NT2/D1 (cell line): Measurements from ENCODE around the gene CXCR6.

ENCODE experiments used
- DNase-seq: peaks from one replicate; pipeline ENCODE4 v3.0.0-alpha.2; 2011; ENCODE audit warnings: low read depth, low spot score
- H3K27me3 ChIP-seq: 2 replicates; pipeline ENCODE4 v1.6.0; 2011; ENCODE audit warnings: mild to moderate bottlenecking; ENCODE audit not compliant: insufficient read length, insufficient read depth
- H3K36me3 ChIP-seq: 2 replicates; pipeline ENCODE4 v1.6.1; 2011; ENCODE audit warnings: mild to moderate bottlenecking, low read length, mixed read lengths; ENCODE audit not compliant: insufficient read depth, insufficient read length
- H3K4me1 ChIP-seq: 2 replicates; pipeline ENCODE4 v1.5.1; 2011; ENCODE audit not compliant: insufficient read depth, insufficient read length
- H3K4me3 ChIP-seq: 2 replicates; pipeline ENCODE4 v1.5.1; 2011; ENCODE audit warnings: low read depth; ENCODE audit not compliant: insufficient read length
- H3K9ac ChIP-seq: 2 replicates; pipeline ENCODE4 v1.6.0; 2011; ENCODE audit warnings: low read depth; ENCODE audit not compliant: insufficient read length
- H3K9me3 ChIP-seq: 2 replicates; pipeline ENCODE4 v1.5.1; 2011; ENCODE audit warnings: mild to moderate bottlenecking, low read length; ENCODE audit not compliant: insufficient read depth
- SUZ12 ChIP-seq: IDR thresholded peaks from 2 replicates; pipeline ENCODE4 v1.6.1; 2011; ENCODE audit not compliant: insufficient read length, insufficient read depth; ENCODE audit errors: extremely low read depth
- YY1 ChIP-seq: IDR thresholded peaks from 2 replicates; pipeline ENCODE4 v1.6.1; 2011; ENCODE audit not compliant: insufficient read length, insufficient read depth
- ZNF274 ChIP-seq: IDR thresholded peaks from 2 replicates; pipeline ENCODE4 v1.6.1; 2011; ENCODE audit warnings: mild to moderate bottlenecking, low read depth, low read length

CXCR6 gene

DNA sequence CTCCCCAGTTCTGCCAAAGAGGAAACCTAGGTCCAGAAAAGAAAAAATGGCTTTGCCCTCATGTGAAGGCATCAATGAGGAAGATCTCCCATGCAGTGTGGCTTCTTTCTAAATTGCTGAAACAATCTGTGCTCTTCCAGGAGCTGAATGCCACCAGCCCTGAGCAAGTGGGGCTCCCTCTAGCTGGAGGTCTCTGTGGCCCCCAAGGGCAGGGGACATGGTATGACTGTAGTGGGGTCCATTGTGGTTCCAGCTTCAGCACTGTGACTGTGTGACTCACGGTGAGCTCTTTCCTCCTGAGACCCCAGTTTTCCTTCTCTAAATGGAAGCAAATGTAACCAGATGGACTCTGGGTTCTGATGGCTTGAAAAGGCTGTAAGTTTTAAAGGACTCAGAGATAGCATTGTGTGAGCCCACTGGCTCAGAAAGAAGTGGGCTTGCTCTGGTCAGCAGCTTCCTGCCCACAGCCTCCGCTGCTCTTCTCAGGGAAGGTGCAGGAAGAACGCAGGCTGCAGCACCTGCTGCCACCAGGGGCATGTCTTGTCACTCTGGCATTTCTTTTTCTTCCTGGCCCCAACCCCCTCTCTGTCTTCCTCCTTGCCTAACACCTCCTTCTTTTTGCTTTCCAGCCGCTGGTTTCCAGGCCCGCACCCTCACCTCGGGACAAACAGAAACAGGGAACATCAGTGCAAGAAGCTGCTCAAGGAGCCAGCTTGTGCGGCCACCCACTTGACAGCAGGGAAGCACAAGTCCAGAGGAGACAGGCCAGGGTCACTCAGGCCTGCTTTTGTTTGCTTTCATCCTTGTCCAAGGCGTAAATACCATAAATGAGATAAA is 5.8 kb upstream of the CXCR6 start:
- no peak for DNase-seq
- no peak overlapping the region for H3K9ac ChIP-seq
- TF ChIP-seq SUZ12: no peak
- no peak for TF ChIP-seq ZNF274
- TF ChIP-seq YY1: no peak
- H3K36me3 ChIP-seq: peaks cover 24% of the 10 kb centered on the region
- peaks cover 5% of the 10 kb centered on the region for H3K4me1 ChIP-seq
- no peaks in the 10 kb centered on the region for H3K27me3 ChIP-seq
- H3K9me3 ChIP-seq: no peaks in the 10 kb centered on the region
- H3K4me3 ChIP-seq: no peak overlapping the region

DNA sequence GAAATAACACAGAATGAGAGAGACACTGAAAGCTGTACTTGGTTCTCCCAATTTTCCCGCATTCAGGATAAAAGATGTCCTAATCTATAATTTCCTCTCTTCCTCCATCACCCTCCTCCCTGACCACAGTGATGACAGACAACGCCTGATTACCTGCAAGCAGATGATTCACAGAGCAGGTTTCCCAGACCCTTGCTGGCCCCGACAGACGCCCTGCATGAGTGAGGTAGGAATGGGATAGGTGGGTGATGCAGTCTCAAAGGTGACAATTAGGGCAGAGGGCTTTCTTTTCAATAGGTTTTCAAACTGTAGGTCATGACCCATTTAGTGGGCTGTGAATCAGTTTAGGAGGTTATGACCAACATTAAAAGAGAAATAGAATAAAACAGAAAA is 5.2 kb upstream of the CXCR6 start:
- H3K9ac ChIP-seq: no peak overlapping the region
- H3K36me3 ChIP-seq: peaks cover 24% of the 10 kb centered on the region

GRCh38 chr3:45938864-45939263 is 4.4 kb upstream of the CXCR6 start:
- Histone ChIP-seq H3K27me3 (no peaks in the 10 kb centered on the region), H3K36me3 (peaks cover 24% of the 10 kb centered on the region), H3K9ac (no peak overlapping the region), H3K4me3 (no peak overlapping the region), H3K9me3 (no peaks in the 10 kb centered on the region), H3K4me1 (peaks cover 5% of the 10 kb centered on the region)
- TF ChIP-seq YY1 (no peak), ZNF274 (no peak), SUZ12 (no peak)
- DNase-seq: peak; percentile 87

More for the DNA sequence above, 5.2 kb upstream of the CXCR6 start:
- no peak for DNase-seq
- Histone ChIP-seq H3K4me3 (no peak overlapping the region), H3K27me3 (no peaks in the 10 kb centered on the region), H3K9me3 (no peaks in the 10 kb centered on the region), H3K4me1 (peaks cover 5% of the 10 kb centered on the region)
- no peak for TF ChIP-seq YY1
- no peak for TF ChIP-seq ZNF274
- TF ChIP-seq SUZ12: no peak

DNA sequence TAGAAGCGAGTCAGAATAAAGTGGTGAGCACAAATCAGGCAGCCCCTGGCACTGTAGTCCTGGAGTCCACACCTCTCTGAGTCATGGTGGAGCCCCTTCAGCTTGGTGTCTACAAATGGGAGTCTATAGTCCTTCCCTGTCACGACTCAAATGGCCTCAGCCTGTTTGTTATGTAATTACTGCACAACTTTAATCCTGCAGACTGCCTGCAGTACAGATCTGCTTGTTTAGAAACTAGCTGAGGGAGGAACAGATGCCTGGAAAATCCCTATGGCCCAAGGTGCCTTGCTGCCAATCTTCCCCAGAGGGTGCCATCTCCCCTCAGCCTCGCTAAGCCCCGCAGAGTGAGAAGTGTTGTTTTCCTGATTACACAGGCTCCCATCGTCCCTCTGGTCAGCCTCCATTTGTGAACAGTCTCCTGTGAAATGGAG is 3.9 kb upstream of the CXCR6 start:
- H3K4me3 ChIP-seq: no peak overlapping the region
- no peaks in the 10 kb centered on the region for H3K27me3 ChIP-seq
- H3K9me3 ChIP-seq: no peaks in the 10 kb centered on the region
- no peak for TF ChIP-seq YY1
- no peak for TF ChIP-seq ZNF274
- no peak for TF ChIP-seq SUZ12
- peaks cover 23% of the 10 kb centered on the region for H3K36me3 ChIP-seq
- no peak for DNase-seq
- H3K9ac ChIP-seq: no peak overlapping the region
- H3K4me1 ChIP-seq: peaks cover 5% of the 10 kb centered on the region

DNA sequence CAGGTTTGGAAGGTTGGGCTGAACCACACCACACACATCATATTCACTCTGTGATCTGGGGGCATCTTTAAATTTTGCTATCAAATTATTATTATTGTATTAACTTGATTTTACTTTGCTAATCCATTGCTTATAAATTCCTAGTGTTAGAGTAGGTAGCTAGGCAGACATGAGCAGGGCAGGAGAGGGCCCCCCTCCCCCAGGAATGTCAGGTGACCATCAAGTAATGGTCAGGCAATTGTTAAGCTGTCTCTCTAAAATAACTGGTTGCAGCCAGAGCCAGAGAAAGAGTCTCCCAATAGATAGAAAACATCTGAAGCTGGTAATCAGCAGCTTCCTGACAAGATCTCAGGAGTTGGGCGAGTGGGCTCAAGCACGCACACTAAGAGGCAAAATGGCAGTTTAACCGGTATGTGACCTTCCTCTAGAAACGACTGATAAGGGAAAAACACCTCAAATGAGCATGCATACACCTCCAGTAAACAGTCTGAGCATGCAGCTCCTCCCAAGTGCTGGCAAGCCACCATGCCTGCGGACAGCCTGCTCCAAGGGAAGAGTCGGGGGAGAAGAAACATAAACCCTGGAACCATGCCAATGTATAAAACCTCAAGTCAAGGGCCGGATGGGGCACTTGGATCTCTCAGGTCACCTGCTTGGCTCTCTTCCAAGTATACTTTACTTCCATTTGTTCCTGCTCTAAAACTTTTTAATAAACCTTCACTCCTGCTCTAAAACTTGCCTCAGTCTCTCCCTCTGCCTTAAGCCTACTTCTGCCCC is 3.1 kb upstream of the CXCR6 start:
- H3K27me3 ChIP-seq: no peaks in the 10 kb centered on the region
- no peak overlapping the region for H3K4me3 ChIP-seq
- peaks cover 18% of the 10 kb centered on the region for H3K36me3 ChIP-seq
- H3K9me3 ChIP-seq: no peaks in the 10 kb centered on the region
- TF ChIP-seq SUZ12: no peak
- no peak for TF ChIP-seq YY1
- DNase-seq: no peak
- no peak overlapping the region for H3K9ac ChIP-seq
- H3K4me1 ChIP-seq: peaks cover 5% of the 10 kb centered on the region

DNA sequence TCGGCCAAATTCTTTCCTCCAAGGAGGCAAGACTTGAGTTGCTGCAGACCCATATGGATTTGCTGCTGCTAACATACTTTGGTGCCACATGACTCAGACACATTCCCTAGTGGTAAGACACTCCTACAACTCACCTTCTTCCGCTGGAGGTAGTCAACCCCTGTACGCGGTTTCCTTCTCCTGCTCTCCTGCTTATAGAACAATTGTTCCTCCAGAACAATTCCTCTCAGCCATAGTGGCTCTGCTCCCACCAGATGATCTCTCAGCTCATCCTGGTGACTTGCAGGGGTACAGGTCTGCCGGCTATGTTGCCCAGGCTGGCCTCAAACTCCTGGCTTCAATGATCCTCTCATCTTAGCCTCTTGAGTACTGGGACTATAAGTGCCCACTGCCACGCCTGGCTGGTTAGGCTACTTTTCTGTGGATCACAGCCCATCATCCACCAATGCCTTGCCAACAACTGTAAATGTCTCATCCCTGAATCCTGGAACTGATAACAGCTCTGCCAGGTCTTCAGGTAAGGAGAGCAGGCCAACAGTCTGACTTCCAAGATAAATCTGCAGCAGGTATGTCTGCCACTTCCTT is 2.4 kb upstream of the CXCR6 start:
- H3K27me3 ChIP-seq: no peaks in the 10 kb centered on the region
- H3K4me1 ChIP-seq: peaks cover 5% of the 10 kb centered on the region
- H3K36me3 ChIP-seq: peaks cover 15% of the 10 kb centered on the region
- no peak for DNase-seq
- no peaks in the 10 kb centered on the region for H3K9me3 ChIP-seq
- no peak overlapping the region for H3K9ac ChIP-seq
- H3K4me3 ChIP-seq: no peak overlapping the region
- TF ChIP-seq YY1 (no peak), ZNF274 (no peak), SUZ12 (no peak)
